Fibroblast of skin of abdomen (primary cell): ENCODE measurements around the gene ROR2.
"Not testable (repeated sequence)": the region's sequence is repeated elsewhere in the genome, so short reads cannot be mapped to it uniquely, and the experiment has no call there.

ENCODE experiments used
- DNase-seq: peaks from one replicate; pipeline ENCODE4 v3.0.0-alpha.2; 2013

ROR2 gene

DNA sequence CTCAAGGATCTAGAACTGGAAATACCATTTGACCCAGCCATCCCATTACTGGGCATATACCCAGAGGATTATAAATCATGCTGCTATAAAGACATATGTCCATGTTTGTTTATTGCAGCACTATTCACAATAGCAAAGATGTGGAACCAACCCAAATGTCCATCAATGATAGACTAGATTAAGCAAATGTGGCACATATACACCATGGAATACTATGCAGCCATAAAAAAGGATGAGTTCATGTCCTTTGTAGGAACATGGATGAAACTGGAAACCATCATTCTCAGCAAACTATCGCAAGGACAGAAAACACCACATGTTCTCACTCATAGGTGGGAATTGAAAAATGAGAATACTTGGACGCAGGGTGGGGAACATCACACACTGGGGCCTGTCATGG lies 336.0 kb downstream of the ROR2 start:
- not testable (repeated sequence) for DNase-seq

DNA sequence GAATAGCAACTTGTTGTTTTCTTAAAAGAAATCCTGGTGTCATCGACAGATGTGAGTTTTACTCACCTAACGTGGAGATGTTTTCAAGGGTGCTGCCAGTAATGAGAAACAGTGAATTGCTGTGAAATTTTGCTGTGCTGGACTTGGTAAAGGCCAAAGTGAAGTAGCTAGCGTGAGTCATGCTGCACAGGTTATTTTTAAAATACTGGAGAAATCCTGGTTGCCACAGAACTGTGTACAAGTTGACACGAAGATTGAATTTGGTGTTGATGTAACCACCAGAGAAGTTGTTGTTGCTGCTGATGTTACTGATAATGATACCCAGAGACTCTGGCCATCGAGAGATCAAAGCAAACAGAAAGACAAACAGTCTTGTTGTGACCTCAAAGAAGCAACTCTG lies 338.4 kb downstream of the ROR2 start:
- DNase-seq, result no peak

DNA sequence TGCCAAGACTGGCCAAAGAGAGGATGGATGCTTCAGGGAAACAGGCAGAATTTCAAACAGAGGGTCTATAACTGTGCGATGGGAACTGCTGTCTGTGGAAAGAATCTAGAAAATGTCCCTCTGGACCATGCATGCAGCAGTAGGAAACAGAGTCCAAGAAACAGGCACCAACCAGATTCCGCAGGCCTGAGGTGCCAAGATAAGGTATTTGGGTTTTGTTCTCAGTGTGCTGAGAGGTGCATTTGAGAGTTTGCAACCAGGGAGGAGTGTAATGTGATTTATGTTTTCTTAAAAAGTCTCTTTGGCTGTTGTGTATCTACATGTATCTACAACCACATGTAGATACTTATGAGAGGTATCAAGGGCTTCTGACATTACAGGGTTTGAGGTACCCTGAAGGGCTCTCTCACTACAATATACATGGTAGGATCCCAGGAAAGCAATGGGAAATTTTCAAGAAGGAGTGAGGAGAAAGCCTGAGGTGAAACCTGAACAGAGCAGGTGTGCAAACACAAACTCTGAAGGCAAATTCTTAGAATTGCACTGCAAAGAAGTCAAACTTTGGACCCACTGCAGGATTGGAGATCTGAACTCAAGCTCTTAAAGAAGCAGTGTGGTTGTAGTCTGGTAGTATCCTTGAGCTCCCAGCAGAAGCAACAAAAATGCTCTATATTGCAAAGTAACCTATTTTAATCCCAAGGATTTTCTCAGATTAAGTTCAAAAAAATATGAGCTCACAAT lies 343.6 kb downstream of the ROR2 start:
- DNase-seq, result no peak

DNA sequence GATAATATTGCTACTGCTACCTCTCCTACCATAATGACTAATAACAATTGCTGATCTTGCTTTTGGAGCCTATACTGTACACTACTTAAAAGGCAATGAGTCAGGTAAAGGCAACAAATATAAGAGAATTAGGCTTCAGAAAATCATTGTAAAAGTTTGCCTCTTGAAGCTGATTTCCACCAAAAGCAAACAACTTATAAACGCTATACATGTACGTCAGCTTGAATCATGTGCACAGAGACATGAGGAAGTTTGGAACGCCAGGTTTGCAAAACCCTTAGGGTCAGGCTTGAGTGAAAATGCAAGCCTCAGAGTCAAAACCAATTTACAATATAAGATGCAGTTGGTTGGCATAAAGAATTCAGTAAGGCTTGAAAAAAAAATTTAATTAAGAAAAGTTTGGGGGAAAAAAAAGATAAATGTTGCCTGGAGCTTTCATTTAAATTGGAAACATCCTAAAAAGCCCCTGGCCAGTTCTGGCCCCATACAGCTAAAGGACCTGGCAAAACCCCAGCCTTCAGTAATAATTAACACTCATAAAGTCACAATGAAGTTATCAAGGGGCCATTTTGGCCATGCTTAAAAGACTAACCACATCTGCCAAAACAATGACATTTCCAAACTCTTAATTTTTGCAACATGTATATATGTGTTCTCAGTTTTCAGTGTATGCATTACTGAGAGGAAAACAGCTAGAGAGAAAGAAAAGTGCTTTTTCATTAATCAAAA lies 345.4 kb downstream of the ROR2 start:
- no peak for DNase-seq

DNA sequence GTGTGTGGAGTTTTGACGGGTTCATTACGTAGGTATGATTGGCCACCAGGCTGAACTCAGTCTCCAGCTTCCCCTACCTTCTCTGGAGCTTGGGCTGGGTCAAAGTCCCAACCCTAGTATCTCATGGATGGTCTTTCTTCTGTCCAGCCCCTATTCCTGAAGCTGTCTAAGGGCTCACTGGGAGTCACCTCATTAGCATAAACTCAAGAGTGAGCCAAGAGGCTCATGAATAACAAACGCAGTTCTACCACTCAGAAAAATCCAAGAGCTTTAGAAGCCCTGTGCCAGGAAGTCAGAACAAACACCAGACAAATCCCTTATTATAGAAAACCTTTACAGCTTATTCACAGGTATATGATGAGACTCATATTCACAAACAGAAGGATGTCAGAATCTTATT lies 346.1 kb downstream of the ROR2 start:
- DNase-seq, result no peak

DNA sequence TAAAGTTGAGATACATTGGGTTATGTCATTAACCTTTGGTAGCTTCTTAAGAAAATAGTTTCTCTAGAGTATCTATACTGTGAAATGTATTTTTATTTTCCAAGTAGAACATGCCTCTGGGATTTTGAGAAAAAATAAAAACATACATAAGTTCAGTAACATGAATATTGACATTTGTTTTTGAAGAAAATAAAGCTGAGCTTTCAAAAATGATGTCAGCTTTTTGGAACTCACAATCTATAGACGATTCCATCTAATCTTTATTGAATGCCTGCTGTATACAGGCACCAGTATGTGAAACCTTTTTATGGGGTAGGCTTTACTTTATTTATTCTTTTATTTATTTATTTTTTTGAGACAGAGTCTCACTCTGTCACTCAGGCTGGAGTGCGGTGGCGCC lies 350.5 kb downstream of the ROR2 start:
- no peak for DNase-seq

DNA sequence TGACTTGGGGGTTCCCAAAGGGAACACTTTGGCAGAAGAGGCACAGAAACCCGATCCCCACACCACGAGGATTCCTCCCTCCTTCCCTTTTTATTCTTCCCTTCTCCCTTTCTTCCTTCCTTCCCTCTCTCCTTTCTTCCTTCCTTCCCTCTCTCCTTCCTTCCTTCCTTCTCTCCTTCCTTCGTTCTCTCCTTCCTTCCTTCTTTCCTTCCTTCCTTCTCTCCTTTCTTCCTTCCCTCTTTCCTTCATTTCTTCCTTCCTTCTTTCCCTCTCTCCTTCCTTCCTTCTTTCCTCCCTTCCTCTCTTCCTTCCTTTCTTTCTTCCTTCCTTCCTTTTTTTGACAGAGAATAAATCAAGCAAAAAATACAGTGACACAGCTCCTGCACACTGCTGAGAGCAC lies 358.4 kb downstream of the ROR2 start:
- DNase-seq, result no peak

DNA sequence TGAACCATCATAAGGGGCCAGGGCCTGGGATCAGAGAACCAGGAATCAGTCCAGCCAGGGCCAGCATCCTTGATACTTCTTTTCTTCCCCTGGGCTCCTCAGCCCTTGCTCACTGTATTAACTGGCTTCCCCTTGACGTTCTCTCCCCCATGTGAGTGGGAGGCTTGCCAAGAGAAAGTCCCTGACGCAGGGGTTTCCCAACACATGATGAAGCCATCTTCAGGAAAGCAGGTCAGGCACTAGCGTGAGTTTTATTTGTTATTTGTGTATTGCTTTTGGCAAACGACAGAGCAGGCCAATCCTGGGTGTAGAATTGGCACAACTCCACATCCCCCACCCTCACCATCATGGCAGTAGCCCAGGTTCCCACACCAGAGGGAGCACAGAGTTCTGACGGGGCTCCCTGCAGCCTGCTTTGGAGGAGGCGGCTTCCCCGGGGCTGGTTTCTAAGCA lies 360.9 kb downstream of the ROR2 start:
- peak; percentile 23 for DNase-seq

DNA sequence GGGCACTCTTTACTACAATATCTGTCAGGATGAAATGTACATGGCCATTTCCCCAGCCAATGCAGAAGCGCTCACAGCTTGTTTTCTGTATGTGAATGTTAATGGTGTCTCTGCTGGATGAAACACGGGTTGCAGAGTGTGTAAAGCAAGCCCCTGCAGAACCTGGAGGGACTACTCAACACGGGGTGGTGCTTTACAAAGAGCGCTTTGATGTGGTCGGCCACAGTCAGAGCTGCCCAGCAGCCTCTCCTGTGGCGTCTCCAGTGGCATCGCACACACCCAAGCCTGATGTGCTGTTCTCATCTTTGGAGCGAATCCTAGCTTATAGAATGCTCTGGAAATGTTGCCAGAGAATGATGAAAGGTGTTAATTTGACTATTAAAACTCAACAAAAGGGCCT lies 363.7 kb downstream of the ROR2 start:
- DNase-seq, result no peak

DNA sequence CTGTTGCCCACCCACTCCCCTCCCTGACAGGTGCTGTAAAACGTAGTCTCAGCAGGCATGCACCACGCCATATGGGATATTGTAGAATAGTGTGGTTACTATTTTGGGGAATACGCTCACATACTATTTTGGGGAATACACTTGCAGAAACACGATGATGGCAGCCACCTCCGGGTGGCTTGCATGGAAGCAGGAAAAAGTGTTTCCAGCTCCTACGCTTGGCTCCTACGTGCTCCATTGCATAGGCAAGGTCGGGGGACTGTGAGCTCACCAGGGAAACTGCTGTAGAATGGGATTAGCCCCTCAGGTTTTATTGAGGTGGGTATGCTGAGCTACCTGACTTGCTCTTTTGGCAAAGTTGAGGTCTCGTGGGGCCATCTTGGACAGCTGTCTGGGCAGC lies 366.1 kb downstream of the ROR2 start:
- DNase-seq, result no peak

DNA sequence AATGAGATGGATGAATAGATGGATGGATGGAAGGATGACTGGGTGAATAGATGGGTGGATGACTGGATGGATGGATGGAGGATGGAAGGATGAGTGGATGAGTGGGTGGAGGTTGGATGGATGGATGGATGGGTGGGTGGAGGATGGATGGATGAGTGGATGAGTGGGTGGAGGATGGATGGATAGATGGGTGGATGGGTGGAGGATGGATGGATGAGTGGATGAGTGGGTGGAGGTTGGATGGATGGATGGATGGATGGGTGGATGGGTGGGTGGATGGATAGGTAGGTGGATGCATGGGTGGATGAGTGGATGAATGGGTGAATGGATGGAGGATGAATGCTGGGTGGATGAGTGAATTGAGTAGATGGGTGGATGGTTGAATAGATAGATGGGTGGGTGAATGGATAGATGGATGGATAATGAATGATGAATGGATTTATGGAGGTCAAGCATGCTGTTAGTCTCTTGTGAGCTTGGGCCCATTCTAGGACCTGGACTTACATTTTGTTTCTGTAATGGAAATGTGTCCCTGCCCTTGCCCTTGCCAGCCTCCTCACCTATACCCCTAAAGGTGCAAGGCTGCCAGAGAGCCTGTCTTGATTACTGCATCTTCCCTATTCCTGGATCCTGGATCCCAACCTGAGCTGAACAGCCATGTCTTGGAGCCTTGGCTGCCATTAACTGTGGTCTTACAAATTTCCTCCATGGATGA lies 366.7 kb downstream of the ROR2 start:
- no peak for DNase-seq

DNA sequence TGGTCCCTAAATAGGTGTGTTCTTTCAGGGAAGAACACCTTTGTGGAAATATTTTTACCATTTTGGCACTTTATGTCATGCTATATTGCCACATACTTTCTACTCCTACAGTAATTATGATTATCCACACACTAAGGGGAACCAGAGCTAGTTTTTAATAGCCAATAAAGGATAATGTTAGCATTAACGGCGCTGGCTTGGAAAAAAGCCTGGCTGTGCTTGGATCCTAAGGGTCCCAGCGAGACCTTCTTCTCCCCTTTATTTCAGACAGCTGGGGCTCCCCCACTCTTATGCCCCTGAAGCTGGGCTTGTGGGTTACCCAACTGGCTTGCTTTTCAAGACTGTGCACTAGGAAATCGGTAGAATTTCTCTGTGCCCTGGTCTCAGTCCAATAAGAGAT lies 367.8 kb downstream of the ROR2 start:
- no peak for DNase-seq

DNA sequence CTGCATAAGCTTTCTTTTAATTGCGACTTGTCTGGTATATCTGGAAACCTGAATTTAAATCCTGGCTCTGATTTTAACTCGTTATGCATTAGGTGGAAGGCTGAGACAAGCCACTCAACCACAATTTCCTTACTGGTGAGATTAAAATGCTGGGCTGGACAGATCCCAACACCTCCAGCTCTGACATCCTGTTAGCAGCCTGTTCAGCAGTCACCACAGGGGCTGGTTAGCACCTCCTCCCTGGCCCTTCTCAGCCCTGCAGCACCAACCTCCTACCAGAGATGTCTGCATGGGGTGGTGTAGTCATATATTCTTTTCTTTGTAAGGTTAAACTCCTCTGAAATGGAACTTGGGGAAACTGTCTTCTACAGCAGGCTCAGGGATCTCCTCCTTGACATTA lies 369.9 kb downstream of the ROR2 start:
- DNase-seq, result peak; percentile 62

DNA sequence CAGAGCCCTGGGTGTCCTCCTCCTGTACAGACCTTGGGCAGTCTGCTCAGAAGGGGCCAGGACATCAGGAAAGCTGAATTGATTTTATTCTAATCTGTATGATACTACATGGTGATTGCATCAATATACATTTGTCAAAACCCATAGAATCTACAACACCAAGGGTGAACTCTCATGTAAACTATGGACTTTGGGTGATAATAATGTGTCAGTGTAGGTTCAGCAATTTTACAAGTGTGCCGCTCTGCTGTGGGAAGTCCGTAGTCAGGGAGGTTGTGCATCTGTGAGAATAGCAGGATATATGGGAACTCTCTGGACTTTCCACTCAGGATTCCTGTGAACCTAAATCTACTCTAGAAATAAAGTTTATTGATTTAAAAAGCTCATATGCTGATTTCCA lies 371.1 kb downstream of the ROR2 start:
- DNase-seq, result no peak

DNA sequence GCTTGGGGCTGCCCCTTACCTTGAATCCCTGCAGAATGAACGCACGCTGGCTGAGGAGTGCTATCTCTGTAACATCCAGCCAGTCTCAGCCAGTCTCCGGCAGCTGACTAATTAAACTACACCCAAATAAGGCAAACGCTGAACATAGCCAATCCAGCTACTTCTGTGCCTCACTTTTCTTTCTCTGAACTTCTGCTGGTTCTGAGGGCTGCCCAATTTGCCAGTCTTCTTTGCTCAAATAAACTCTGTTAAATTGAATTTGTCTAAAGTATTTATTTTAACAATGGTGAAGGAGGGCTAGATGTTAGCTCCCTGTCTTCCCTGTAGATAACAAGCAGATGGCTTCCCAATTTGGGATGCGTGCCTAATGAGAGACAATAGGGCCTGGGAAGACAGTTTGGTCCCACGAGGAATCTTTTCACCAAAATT lies 372.4 kb downstream of the ROR2 start:
- DNase-seq, result no peak

DNA sequence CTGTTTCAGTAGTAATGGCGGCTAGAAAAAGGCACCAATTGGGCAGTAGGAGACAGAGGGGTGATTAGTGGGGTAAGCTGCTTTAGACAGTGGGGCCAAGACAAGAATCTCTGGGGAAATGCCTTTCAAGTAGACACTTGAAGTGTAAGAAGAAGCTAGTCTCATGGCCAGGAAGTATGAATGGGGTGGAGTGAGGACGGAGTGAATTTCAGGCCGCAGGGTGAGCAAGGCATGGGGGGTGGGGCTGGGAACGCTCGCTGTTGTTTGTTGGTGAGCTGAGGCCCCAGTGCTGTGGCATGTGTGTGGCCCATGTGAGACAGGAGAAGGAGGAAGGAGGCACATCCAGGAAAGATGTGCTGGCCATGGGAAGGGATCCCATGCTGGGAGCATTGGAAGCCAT lies 377.2 kb downstream of the ROR2 start:
- no peak for DNase-seq

DNA sequence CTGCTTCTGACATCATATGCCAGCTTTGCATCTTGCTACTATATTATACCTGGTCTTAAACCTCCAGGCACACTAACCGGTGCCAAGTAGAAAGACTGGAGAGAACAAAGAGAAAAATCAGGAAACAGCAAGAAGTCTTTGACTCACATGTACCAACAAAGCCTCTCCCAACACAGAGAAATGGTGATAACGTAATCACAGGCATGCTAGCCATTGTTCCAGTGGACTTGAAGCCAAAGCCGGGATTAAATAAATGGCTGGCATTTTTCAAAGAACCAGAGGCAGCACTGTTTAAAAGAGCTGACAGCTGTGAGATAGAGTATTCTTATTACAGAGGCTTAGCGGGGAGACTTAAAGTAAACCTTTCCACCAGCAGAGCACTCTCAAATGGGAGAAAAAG lies 378.0 kb downstream of the ROR2 start:
- no peak for DNase-seq

DNA sequence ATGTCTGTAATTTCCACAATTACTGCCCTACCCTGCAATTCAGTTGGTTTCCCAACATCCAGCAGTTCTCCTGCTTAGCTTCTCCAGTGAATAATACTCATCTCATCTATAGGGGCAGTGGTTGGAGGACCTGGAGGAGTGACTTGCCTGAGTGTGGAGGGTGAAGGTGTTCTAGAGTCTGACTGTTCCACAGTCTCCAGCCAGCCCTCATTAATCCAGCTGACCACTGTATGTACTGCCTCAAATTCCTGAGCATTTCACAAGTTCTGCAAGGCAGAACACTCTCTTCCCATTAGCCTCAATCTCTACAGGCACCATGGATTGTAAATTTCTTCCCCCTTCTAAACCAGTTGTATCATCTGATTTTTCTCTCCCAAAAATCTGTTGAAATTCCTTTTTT lies 379.0 kb downstream of the ROR2 start:
- no peak for DNase-seq

DNA sequence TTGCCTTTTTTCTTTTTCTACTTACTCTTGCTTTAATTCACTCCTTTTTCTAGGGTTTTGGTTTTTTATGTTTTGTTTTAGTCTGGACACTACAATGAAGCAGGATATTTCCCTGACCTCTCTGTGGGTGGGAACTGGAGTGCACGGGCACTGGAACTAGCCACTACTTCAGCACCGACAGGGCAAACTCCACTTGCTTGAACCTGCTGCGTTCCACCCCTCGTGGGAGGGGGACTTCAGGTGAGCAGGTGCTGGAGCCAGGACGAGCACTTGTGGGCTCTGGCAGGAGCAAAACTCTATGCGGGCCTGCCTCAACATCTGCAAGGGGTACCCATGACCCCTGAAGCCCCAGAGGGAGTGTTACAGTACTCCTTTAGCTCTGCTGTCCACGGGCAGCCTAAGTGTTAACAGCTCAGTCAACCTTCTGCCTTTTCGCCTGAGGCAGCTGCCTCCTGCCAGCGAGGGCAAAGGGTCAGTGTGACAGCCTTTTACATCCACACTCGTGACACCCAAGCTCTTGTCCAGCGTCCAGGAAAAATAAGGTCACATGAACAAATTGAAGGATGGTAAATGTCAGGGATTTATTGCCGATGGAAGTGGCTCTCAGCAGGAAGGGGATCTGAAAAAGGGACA lies 382.3 kb downstream of the ROR2 start:
- DNase-seq, result no peak

DNA sequence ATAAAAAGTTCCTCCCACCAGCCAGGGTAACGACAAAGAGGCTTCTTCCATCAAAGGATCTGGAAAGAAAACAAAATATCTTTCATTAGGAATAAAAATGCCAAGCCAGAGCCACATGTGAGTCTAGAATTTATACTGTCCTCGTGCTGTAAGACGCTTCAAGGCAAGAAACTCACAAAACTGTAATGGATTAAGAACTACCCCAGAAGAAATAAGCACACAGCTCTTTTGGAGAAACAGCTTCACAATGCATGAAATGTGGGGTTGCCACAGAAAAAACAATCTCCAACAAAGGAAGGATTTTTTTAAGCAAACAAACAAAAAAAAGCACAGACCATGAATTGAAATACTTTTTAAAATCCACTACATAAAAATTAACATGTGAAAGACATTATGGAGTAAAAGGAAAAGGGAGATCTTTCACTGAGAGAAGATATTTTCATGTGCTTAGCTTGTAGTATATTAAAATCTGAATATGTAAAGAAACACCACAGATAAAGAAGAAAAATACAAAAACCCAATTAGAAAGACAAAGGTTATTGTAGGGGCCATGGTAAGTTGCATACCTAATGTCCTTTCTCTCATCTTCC lies 385.9 kb downstream of the ROR2 start:
- DNase-seq, result no peak

DNA sequence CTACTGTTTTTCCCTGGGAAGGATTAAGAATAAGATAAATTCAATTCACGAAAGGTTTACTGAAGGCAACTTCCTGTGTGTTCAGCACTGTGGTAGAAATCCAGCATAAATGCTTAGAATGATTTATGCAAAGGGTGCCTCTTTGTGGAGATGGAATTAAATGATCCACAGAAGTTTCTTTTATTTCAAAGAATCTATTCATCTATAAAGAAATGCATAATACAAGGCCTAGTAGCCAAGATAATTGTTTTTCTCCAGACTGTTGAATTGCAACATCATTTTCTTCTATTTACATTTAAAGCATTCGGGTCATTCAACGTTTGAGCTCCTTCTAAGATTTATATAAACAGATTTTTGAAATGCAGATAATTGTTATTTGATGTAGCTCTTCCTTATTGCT lies 387.6 kb downstream of the ROR2 start:
- DNase-seq, result peak; percentile 5

DNA sequence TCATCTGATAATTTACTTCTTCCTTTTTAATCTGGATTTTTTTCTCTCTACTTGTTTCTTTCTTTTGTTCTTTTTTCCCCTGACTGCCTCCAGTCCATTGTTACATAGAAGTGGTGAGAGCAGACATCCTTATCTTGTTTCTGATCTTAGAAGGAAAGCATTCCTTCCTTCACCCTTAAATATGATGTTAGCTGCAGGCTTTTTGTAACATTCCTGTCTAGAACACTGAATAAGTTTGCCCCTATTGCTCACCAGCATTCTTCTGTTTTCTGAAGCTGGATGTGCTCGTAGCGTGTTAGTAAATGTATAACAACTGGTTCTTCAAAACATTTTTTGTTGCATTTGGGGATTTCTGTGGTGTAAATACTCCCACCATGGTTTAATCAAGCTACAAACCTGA lies 389.7 kb downstream of the ROR2 start:
- DNase-seq, result peak; percentile 59

DNA sequence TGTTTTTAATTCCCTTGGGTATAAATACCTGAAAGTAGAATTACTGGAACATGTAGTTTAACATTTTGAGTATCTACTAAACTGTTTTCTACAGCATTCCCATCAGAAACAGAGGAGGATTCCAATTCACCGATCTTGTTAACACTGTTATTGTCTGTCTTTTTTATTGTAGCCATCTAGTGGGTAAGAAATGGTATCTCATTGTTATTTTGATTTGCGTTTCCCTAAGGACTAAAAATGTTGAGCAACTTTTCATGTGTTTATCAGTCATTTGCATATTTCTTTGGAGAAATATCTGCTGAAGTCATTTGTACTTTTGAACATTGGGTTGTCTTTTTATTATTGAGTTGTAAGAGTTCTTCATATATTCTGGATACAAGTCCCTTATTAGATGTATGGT lies 391.1 kb downstream of the ROR2 start:
- peak; percentile 10 for DNase-seq
